ENCODE results near the gene CD164L2. TPM values are rescaled to one million over a fixed set of nuclear protein-coding genes. Genes with fewer than 3 reads are reported as not detected.

CD164L2 gene
- total RNA-seq, 1 donor from 2014 or later, result not detected

DNA sequence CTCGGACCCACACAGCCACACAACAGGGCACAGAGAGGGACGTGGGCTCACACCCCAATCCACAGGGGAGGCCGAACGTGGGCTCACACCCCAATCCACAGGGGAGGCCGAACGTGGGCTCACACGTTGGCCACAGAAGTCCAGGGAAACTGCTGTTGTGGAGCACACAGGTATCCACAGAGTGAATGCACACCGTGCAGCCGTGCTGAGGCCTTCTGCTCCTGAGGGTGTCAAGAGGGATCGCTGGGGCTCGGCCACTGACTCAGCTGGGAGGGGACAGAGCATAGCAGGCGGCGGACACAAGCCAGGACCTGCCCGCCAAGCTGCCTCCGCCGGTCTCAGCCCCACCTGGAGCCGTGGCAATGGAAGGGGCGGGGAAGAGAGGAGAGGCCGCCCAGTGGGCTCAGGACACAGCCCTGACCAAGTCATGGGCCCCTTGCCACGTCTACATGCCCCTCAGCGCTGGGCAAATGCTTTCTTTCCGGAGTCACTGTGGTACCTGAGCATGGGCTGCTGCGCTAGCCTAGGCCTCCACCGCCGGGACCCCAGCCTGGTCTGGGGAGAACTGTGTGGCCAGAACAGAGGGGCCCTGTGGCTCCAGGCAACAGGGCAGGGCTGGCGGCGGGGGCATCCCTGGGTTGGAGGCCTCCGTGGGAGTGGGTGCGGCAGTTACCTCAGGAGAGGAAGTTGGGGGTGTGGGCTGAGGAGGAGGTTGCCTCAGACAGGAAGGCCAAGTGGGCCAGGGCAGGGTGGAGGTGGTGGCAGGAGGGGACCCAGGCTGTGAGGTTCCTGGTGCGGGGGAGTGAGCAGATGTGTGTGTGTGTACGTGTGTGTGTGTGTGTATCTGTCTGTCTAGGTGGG, 40.1 kb downstream of the CD164L2 start:
- Mint-ChIP-seq H3K27me3 (ENCODE audit: unreplicated experiment) (peaks cover 8% of the 10 kb centered on the region), H3K36me3 (ENCODE audit: unreplicated experiment) (no peaks in the 10 kb centered on the region), H3K4me1 (ENCODE audit: low read depth, unreplicated experiment) (peaks cover 15% of the 10 kb centered on the region), H3K4me3 (ENCODE audit: unreplicated experiment) (no peak overlapping the region), H3K27ac (ENCODE audit: unreplicated experiment) (peak overlapping the region; percentile 46), H3K9me3 (ENCODE audit: unreplicated experiment) (peaks cover 8% of the 10 kb centered on the region)
- TF ChIP-seq, protein P1, sequence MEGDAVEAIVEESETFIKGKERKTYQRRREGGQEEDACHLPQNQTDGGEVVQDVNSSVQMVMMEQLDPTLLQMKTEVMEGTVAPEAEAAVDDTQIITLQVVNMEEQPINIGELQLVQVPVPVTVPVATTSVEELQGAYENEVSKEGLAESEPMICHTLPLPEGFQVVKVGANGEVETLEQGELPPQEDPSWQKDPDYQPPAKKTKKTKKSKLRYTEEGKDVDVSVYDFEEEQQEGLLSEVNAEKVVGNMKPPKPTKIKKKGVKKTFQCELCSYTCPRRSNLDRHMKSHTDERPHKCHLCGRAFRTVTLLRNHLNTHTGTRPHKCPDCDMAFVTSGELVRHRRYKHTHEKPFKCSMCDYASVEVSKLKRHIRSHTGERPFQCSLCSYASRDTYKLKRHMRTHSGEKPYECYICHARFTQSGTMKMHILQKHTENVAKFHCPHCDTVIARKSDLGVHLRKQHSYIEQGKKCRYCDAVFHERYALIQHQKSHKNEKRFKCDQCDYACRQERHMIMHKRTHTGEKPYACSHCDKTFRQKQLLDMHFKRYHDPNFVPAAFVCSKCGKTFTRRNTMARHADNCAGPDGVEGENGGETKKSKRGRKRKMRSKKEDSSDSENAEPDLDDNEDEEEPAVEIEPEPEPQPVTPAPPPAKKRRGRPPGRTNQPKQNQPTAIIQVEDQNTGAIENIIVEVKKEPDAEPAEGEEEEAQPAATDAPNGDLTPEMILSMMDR (IDR thresholded peaks at IDR 0.05; ENCODE audit: partially characterized antibody, unreplicated experiment), result no peak
- DNase-seq, result no peak

GRCh38 chr1:27342391-27342777, 40.7 kb downstream of the CD164L2 start:
- H3K4me1 Mint-ChIP-seq (ENCODE audit: low read depth, unreplicated experiment), result peaks cover 15% of the 10 kb centered on the region
- H3K27me3 Mint-ChIP-seq (ENCODE audit: unreplicated experiment), result peaks cover 8% of the 10 kb centered on the region
- TF ChIP-seq, protein P1 (IDR thresholded peaks at IDR 0.05; ENCODE audit: partially characterized antibody, unreplicated experiment), result no peak
- H3K9me3 Mint-ChIP-seq (ENCODE audit: unreplicated experiment), result peaks cover 8% of the 10 kb centered on the region
- no peaks in the 10 kb centered on the region for H3K36me3 Mint-ChIP-seq (ENCODE audit: unreplicated experiment)
- H3K4me3 Mint-ChIP-seq (ENCODE audit: unreplicated experiment), result peak overlapping the region; percentile 34
- H3K27ac Mint-ChIP-seq (ENCODE audit: unreplicated experiment), result peak overlapping the region; percentile 46
- DNase-seq, result no peak

- no peak for DNase-seq
These were observed 41.4 kb downstream of the CD164L2 start, which contains the start of gene SYTL1 for GRCh38 chr1:27341525-27342252. Gene SYTL1, plus strand, starts transcription at chr1:27342022. Its CDS starts 3,313 bp downstream, at chr1:27345335.

DNA sequence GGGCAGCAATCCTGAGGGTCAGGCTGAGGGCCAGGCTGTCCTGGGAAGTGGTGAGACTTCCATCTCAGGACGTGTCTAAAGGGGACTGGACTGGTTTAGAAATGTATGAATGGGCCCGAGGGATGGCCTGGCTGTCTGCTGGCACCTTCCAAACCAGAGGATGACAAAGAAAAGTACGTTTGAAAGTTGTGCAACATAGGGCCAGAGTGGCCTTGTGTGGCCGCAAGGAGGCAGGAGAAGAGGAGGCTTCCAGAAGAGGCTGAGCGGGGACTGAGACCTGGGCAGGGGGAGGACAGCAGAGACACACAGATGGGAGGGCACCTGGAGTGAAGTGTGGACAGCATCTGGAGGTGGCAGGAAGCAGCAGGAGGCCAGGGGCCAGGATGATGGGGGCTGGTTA, 43.9 kb downstream of the CD164L2 start:
- Mint-ChIP-seq H3K4me1 (ENCODE audit: low read depth, unreplicated experiment) (peaks cover 18% of the 10 kb centered on the region), H3K27me3 (ENCODE audit: unreplicated experiment) (peaks cover 14% of the 10 kb centered on the region), H3K27ac (ENCODE audit: unreplicated experiment) (no peak overlapping the region), H3K36me3 (ENCODE audit: unreplicated experiment) (no peaks in the 10 kb centered on the region), H3K4me3 (ENCODE audit: unreplicated experiment) (no peak overlapping the region), H3K9me3 (ENCODE audit: unreplicated experiment) (peaks cover 11% of the 10 kb centered on the region)
- DNase-seq, result no peak
- TF ChIP-seq, protein P1 (IDR thresholded peaks at IDR 0.05; ENCODE audit: partially characterized antibody, unreplicated experiment), result no peak

More at GRCh38 chr1:27341525-27342252, 41.4 kb downstream of the CD164L2 start, which contains the start of gene SYTL1:
- Mint-ChIP-seq H3K27ac (ENCODE audit: unreplicated experiment) (peak within 1 kb of the TSS; percentile 46), H3K27me3 (ENCODE audit: unreplicated experiment) (peaks cover 10% of the 10 kb centered on the region), H3K4me1 (ENCODE audit: low read depth, unreplicated experiment) (peaks cover 15% of the 10 kb centered on the region), H3K36me3 (ENCODE audit: unreplicated experiment) (no peaks in the 10 kb centered on the region), H3K4me3 (ENCODE audit: unreplicated experiment) (peak within 1 kb of the TSS; percentile 34), H3K9me3 (ENCODE audit: unreplicated experiment) (peaks cover 10% of the 10 kb centered on the region)
- TF ChIP-seq, protein P1 (IDR thresholded peaks at IDR 0.05; ENCODE audit: partially characterized antibody, unreplicated experiment), result no peak

All from glutamatergic neuron (in vitro differentiated cells).